Type B pancreatic cell (in vitro differentiated cells): ENCODE results near the gene ALDH7A1. TPM values are rescaled to one million over a fixed set of nuclear protein-coding genes. Genes with fewer than 3 reads are reported as not detected.
A peak's percentile ranks its signal among the peaks of the same experiment; 100 is the strongest.

Experiments
- DNase-seq: peaks from one replicate; pipeline ENCODE4 v3.0.0; 2021; ENCODE audit warnings: mixed read lengths; ENCODE audit not compliant: unreplicated experiment; ENCODE audit errors: extremely low spot score
- H3K27ac Mint-ChIP-seq: 2 replicates; pipeline ENCODE4 v1.8.0; 2021; ENCODE audit warnings: mild to moderate bottlenecking, mixed read lengths
- H3K27me3 Mint-ChIP-seq: 2 replicates; pipeline ENCODE4 v1.8.0; 2021; ENCODE audit warnings: mixed read lengths
- H3K36me3 Mint-ChIP-seq: 2 replicates; pipeline ENCODE4 v1.8.0; 2021; ENCODE audit warnings: mixed read lengths
- H3K4me1 Mint-ChIP-seq: one replicate; pipeline ENCODE4 v1.8.0; 2021; ENCODE audit warnings: mixed read lengths; ENCODE audit not compliant: unreplicated experiment
- H3K4me3 Mint-ChIP-seq: 2 replicates; pipeline ENCODE4 v1.8.0; 2021; ENCODE audit warnings: mild to moderate bottlenecking, mixed read lengths
- H3K9me3 Mint-ChIP-seq: 2 replicates; pipeline ENCODE4 v1.8.0; 2021; ENCODE audit warnings: mixed read lengths
- CTCF ChIP-seq: fragments of 200-600 bp; sonication (generic); conservative IDR thresholded peaks from 2 replicates; pipeline ENCODE4 v1.5.0; 2021; ENCODE audit warnings: antibody characterized with exemption, mild to moderate bottlenecking
- total RNA-seq: library from RNA; stranded (reverse); gene quantifications from 2 replicates; pipeline ENCODE4 v1.2.1, GENCODE V29; 2021; ENCODE audit warnings: low replicate concordance

ALDH7A1 gene
- total RNA-seq, 1 donor from 2014 or later, result 119 TPM

GRCh38 chr5:126615286-126615685 is 20.3 kb upstream of the ALDH7A1 start:
- TF ChIP-seq CTCF, result no peak
- Mint-ChIP-seq H3K4me1 (no peaks in the 10 kb centered on the region), H3K36me3 (peaks cover 21% of the 10 kb centered on the region), H3K4me3 (no peak overlapping the region), H3K27ac (no peak overlapping the region), H3K27me3 (no peaks in the 10 kb centered on the region), H3K9me3 (no peaks in the 10 kb centered on the region)
- no peak for DNase-seq

DNA sequence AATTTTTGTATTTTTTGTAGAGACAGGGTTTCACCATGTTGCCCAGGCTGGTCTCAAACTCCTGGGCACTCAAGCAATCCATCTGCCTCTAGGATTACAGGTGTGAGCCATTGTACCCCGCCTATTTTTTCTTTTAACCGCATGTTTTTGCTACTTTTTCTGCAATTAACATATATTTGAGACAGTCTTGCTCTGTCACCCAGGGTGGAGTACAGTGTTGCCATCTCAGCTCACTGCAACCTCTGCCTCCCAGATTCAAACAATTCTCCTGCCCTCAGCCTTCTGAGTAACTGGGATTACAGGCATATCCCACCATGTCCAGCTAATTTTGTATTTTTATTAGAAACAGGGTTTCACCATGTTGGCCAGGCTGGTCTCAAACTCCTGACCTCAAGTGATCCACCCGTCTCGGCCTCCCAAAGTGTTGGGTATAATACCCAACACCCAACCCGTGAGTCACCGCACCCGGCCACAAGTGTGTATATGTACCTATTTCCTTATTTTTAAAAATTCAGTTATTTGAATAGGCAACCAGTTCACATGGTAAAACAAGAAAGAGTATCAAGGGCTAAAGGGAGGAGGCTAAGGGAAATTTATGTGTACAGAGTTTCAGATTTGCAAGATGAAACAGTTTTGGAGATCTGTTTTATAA is 19.0 kb upstream of the ALDH7A1 start:
- Mint-ChIP-seq H3K27me3 (no peaks in the 10 kb centered on the region), H3K36me3 (peaks cover 26% of the 10 kb centered on the region), H3K4me3 (no peak overlapping the region), H3K27ac (no peak overlapping the region), H3K4me1 (no peaks in the 10 kb centered on the region), H3K9me3 (no peaks in the 10 kb centered on the region)
- DNase-seq, result no peak
- no peak for TF ChIP-seq CTCF

GRCh38 chr5:126610616-126611015 is 15.6 kb upstream of the ALDH7A1 start:
- Mint-ChIP-seq H3K4me3 (no peak overlapping the region), H3K36me3 (peaks cover 38% of the 10 kb centered on the region), H3K27me3 (no peaks in the 10 kb centered on the region), H3K27ac (no peak overlapping the region), H3K4me1 (peaks cover 6% of the 10 kb centered on the region), H3K9me3 (no peaks in the 10 kb centered on the region)
- DNase-seq, result no peak
- TF ChIP-seq CTCF, result no peak

DNA sequence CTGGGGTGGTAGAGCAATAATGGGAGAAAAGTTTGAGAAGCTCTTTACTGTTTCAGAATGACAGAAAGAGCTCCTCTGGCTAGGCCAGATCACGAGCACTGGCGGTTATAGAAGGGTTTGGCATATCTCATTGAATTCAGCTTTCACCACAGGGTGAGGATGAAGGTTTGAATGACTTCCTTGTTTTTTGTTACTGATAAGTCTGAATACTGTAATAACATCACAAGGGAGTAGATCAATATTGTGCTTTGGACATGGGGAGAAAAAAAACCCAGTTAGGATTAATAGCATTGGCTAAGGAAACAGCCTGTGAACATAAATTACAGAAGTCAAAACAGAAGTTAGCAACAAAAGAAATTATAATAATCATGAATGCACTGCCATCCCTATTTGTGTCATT is 15.1 kb upstream of the ALDH7A1 start:
- DNase-seq, result no peak
- no peaks in the 10 kb centered on the region for H3K9me3 Mint-ChIP-seq
- no peaks in the 10 kb centered on the region for H3K27me3 Mint-ChIP-seq
- peaks cover 36% of the 10 kb centered on the region for H3K36me3 Mint-ChIP-seq
- no peak overlapping the region for H3K27ac Mint-ChIP-seq
- H3K4me1 Mint-ChIP-seq, result peaks cover 6% of the 10 kb centered on the region
- H3K4me3 Mint-ChIP-seq, result no peak overlapping the region
- no peak for TF ChIP-seq CTCF

DNA sequence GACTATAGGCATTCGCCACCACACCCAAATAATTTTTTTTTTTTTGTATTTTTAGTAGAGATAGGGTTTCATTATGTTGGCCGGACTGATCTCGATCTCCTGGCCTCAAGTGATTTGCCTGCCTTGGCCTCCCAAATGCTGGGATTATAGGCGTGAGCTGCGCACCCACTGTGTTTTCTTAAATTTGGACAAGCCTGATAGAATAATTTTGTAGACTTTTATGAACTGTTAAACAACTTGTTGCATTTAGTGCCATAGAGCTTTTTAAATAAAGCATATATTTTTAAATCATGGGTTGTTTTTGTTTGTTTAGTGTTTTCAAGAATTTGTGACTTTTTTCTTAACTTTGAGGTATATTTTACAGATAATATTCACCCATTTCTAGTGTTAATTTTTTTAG is 10.5 kb upstream of the ALDH7A1 start:
- peak overlapping the region; percentile 29 for H3K4me3 Mint-ChIP-seq
- peaks cover 15% of the 10 kb centered on the region for H3K4me1 Mint-ChIP-seq
- no peak overlapping the region for H3K27ac Mint-ChIP-seq
- TF ChIP-seq CTCF, result no peak
- H3K36me3 Mint-ChIP-seq, result peaks cover 23% of the 10 kb centered on the region
- no peaks in the 10 kb centered on the region for H3K27me3 Mint-ChIP-seq
- H3K9me3 Mint-ChIP-seq, result no peaks in the 10 kb centered on the region
- no peak for DNase-seq
